ENCODE results near the gene DCTPP1. TPM values are rescaled to one million over a fixed set of nuclear protein-coding genes. Genes with fewer than 3 reads are reported as not detected.

The DCTPP1 gene
- total and polyA plus RNA-seq, 2 experiments from 2014 or later, result 20.2 to 45.7 TPM

DNA sequence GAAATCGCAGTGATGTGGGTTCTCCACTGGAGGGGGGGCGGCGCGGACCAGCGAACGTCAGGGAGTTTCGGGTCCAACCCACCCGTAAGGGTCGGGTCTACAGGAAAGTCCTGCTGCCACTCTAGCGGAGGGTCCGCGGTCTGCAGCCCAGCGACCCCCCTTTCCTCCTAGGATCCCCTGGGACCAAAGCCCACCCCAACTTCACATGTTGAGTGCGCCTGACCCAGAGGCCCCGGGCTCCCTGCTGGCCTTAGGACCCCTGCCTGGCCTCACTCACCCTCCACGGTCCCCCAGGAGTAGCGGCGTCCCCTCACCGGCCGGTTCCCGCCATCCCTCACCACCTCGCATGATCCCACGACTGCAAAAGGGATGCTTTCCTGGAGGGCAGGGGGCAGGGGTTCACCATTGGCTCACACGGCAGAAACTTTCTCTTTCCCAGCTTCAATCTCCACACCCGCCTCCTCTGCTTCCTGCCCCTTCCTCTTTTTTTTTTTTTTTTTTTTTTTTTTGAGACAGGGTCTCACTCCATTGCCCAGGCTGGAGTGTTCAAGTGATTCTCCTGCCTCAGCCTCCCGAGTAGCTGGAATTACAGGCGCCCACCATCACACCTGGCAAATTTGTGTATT lies 50.6 kb downstream of the DCTPP1 start:
- Histone ChIP-seq H3K4me3 (peak overlapping the region; percentile 80), H3K4me1 (ENCODE audit: insufficient read depth) (peaks cover 4% of the 10 kb centered on the region), H3F3A (ENCODE audit: insufficient read depth) (0 out of 2 replicates have a peak, but pooled peaks cover 3% of the 10 kb centered on the region), H3K27me3 (replicated peaks; ENCODE audit: insufficient read depth) (no peaks in the 10 kb centered on the region), H3K9ac (peak overlapping the region; percentile 97), H3K79me2 (ENCODE audit: insufficient read depth) (no peaks in the 10 kb centered on the region), H2AFZ (peak overlapping the region; percentile 86), H3K9me2 (ENCODE audit: insufficient read depth) (no peaks in the 10 kb centered on the region), H4K20me1 (ENCODE audit: insufficient read depth) (no peaks in the 10 kb centered on the region), H3K9me3 (ENCODE audit: low read depth) (no peaks in the 10 kb centered on the region), H3K27ac (peak overlapping the region; percentile 100; the same call in 1 of the 2 replicates), H3K4me2 (ENCODE audit: unreplicated experiment) (peak overlapping the region; percentile 82), H3K36me3 (ENCODE audit: low read depth) (no peaks in the 10 kb centered on the region)
- DNase-seq, result no peak
- 40 to 50% methylated on average over 20 to 27 of the region's 27 CpGs for WGBS, 2 experiments (ENCODE audit: low coverage in 1 of 2, low lambda C conversion rate in 2 of 2, missing lambda C conversion rate in 2 of 2)
- no peak for TF ChIP-seq EZH2 (IDR thresholded peaks at IDR 0.05; ENCODE audit: insufficient read depth, poor library complexity, severe bottlenecking)
- no peak for TF ChIP-seq EZH2phosphoT487 (IDR thresholded peaks at IDR 0.05; ENCODE audit: insufficient read depth, low read depth)
- in situ Hi-C loops (cut with MboI), result no loop called here

DNA sequence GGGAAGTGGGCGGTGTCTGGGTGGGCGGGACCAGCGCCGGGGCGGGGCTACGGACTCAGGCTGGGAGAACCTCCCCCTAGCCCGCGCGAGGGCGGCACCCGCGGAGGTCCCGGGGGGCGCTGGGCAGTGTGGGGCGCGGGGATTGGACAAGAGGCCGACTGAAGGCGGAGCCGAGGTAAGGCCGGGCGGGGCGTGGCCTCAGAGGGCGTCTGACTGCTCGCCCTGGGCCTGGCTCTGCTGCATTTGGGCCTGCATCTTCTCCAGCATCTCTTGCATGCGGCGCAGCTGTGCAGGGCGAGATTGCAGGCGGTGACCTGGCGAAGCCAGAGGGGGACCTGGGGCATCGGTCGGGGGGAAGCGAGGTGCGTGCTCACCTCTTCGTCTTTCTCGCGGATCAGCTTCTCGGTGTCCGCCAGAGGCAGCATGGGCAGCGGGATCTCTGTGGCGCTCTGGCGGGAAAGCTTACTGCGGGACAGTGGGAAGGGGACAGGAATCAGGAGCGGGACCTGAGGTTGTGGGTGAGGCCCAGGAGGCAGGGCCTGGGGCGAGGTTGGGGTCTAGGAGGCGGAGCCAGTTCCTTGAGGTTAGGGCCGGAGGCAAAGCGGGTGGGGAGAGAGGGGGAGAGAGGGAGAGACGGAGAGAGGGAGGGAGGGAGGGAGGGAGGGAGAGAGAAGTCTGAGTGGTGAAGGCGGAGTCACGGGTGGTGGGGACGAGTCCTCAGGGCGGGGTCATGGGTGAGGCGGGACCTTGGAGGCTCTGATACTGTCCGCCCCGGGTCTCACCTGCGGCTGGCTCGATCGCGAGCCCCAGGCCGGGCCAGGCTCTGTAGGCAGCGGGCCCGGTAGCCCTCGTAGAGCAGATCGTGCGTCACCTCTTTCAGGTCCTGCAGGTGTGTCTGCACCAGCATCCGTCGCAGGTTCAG lies 51.3 kb downstream of the DCTPP1 start:
- Histone ChIP-seq H3K9me2 (ENCODE audit: insufficient read depth) (no peaks in the 10 kb centered on the region), H3K9me3 (ENCODE audit: low read depth) (no peaks in the 10 kb centered on the region), H3K9ac (peak overlapping the region; percentile 97), H3K4me1 (ENCODE audit: insufficient read depth) (peaks cover 4% of the 10 kb centered on the region), H3K27me3 (replicated peaks; ENCODE audit: insufficient read depth) (no peaks in the 10 kb centered on the region), H3F3A (ENCODE audit: insufficient read depth) (0 out of 2 replicates have a peak, but pooled peaks cover 3% of the 10 kb centered on the region), H3K4me3 (peak overlapping the region; percentile 80), H2AFZ (peak overlapping the region; percentile 92), H3K27ac (peak overlapping the region; percentile 100), H3K4me2 (ENCODE audit: unreplicated experiment) (peak overlapping the region; percentile 95), H4K20me1 (ENCODE audit: insufficient read depth) (no peaks in the 10 kb centered on the region), H3K79me2 (ENCODE audit: insufficient read depth) (no peaks in the 10 kb centered on the region), H3K36me3 (ENCODE audit: low read depth) (no peaks in the 10 kb centered on the region)
- TF ChIP-seq EZH2phosphoT487 (IDR thresholded peaks at IDR 0.05; ENCODE audit: insufficient read depth, low read depth) (no peak), EZH2 (IDR thresholded peaks at IDR 0.05; ENCODE audit: insufficient read depth, poor library complexity, severe bottlenecking) (no peak)
- WGBS, 2 experiments (ENCODE audit: low coverage in 1 of 2, low lambda C conversion rate in 2 of 2, missing lambda C conversion rate in 2 of 2), result 1 to 2% methylated on average over 38 to 63 of the region's 67 CpGs
- peak; percentile 100 for DNase-seq
- in situ Hi-C loops (cut with MboI), result no loop called here

- Histone ChIP-seq H3K9me3 (ENCODE audit: low read depth) (no peaks in the 10 kb centered on the region), H3K9me2 (ENCODE audit: insufficient read depth) (no peaks in the 10 kb centered on the region), H3K27ac (peak overlapping the region; percentile 100), H3F3A (ENCODE audit: insufficient read depth) (0 out of 2 replicates have a peak, but pooled peaks cover 3% of the 10 kb centered on the region), H3K4me3 (peak overlapping the region; percentile 80), H3K9ac (peak overlapping the region; percentile 97), H3K4me1 (ENCODE audit: insufficient read depth) (peaks cover 4% of the 10 kb centered on the region), H3K79me2 (ENCODE audit: insufficient read depth) (no peaks in the 10 kb centered on the region), H4K20me1 (ENCODE audit: insufficient read depth) (no peaks in the 10 kb centered on the region), H3K27me3 (replicated peaks; ENCODE audit: insufficient read depth) (no peaks in the 10 kb centered on the region), H2AFZ (peak overlapping the region; percentile 92), H3K4me2 (ENCODE audit: unreplicated experiment) (peak overlapping the region; percentile 95), H3K36me3 (ENCODE audit: low read depth) (no peaks in the 10 kb centered on the region)
- in situ Hi-C loops (cut with MboI), result no loop called here
- peak; percentile 84 for DNase-seq
- no peak for TF ChIP-seq EZH2phosphoT487 (IDR thresholded peaks at IDR 0.05; ENCODE audit: insufficient read depth, low read depth)
- TF ChIP-seq EZH2 (IDR thresholded peaks at IDR 0.05; ENCODE audit: insufficient read depth, poor library complexity, severe bottlenecking), result no peak
- 0 to 1% methylated on average over 35 to 39 of the region's 39 CpGs for WGBS, 2 experiments (ENCODE audit: low coverage in 1 of 2, low lambda C conversion rate in 2 of 2, missing lambda C conversion rate in 2 of 2)
Measured at GRCh38 chr16:30377812-30378235, 52.0 kb downstream of the DCTPP1 start.

DNA sequence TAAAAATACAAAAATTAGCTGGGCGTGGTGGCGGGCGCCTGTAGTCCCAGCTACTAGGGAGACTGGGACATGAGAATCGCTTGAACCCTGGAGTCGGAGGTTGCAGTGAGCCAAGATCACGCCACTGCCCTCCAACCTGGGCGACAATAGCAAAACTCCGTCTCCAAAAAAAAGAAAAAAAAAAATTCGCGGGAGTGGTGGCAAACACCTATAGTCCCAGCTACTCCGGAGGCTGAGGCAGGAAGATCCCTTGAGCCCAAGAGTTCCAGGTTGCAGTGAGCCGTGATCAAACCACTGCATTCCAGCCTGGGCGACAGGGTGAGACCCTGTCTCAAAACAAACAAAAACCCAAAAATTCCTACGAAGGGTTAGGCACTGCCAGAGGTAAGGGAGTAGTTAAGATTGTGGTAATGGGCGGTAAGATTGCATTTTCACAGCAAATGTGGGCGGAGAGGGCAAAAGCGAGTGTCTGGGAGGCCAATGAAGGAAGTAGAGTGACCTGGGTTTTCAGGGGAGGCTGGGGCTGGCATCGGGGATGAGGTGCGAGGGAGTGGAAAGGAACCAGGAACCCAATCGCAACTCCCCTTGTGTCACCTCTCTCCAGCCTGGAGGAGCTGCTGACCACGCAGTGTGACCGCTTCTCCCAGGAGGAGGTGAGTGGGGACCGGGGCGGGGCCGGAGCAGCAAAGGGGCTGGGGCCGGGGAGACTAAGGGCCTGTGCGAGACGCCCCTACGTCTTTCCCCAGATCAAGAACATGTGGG lies 52.6 kb downstream of the DCTPP1 start:
- in situ Hi-C loops (cut with MboI), result no loop called here
- peak overlapping the region; percentile 80 for H3K4me3 ChIP-seq
- H3K4me1 ChIP-seq (ENCODE audit: insufficient read depth), result peaks cover 4% of the 10 kb centered on the region
- H3K27me3 ChIP-seq (replicated peaks; ENCODE audit: insufficient read depth), result no peaks in the 10 kb centered on the region
- H3K9me2 ChIP-seq (ENCODE audit: insufficient read depth), result no peaks in the 10 kb centered on the region
- peak overlapping the region; percentile 95 for H3K4me2 ChIP-seq (ENCODE audit: unreplicated experiment)
- no peaks in the 10 kb centered on the region for H3K79me2 ChIP-seq (ENCODE audit: insufficient read depth)
- peak overlapping the region; percentile 100 for H3K27ac ChIP-seq
- H2AFZ ChIP-seq, result peak overlapping the region; percentile 92
- no peak for TF ChIP-seq EZH2 (IDR thresholded peaks at IDR 0.05; ENCODE audit: insufficient read depth, poor library complexity, severe bottlenecking)
- no peak for TF ChIP-seq EZH2phosphoT487 (IDR thresholded peaks at IDR 0.05; ENCODE audit: insufficient read depth, low read depth)
- no peaks in the 10 kb centered on the region for H3K9me3 ChIP-seq (ENCODE audit: low read depth)
- 46 to 51% methylated on average over 22 to 25 of the region's 29 CpGs for WGBS, 2 experiments (ENCODE audit: low coverage in 1 of 2, low lambda C conversion rate in 2 of 2, missing lambda C conversion rate in 2 of 2)
- no peak for DNase-seq
- 0 out of 2 replicates have a peak, but pooled peaks cover 3% of the 10 kb centered on the region for H3F3A ChIP-seq (ENCODE audit: insufficient read depth)
- no peaks in the 10 kb centered on the region for H3K36me3 ChIP-seq (ENCODE audit: low read depth)
- peak overlapping the region; percentile 97 for H3K9ac ChIP-seq
- H4K20me1 ChIP-seq (ENCODE audit: insufficient read depth), result no peaks in the 10 kb centered on the region

All from GM23248 (cell line).